Activated CD8-positive, alpha-beta T cell treated with anti-CD3 and anti-CD28 coated beads for 36 hours (primary cell): ENCODE data around the gene PHLPP2. TPM values are rescaled to one million over a fixed set of nuclear protein-coding genes. Genes with fewer than 3 reads are reported as not detected.
"Not testable (repeated sequence)": the region's sequence is repeated elsewhere in the genome, so short reads cannot be mapped to it uniquely, and the experiment has no call there.

Experiments used
- ATAC-seq: fragments of 200-7000 bp; cut with Tn5 transposase; one replicate; pipeline ENCODE4 v1.10.0; 2021; ENCODE audit warnings: mild to moderate bottlenecking, moderate library complexity
- CTCF ChIA-PET: fragments of 350-600 bp; sonication (Branson Sonifier 250); formaldehyde crosslinking; loops from one replicate; lab custom pipeline; 2021; ENCODE audit warnings: antibody characterized with exemption; lab: Charles Lee
- POLR2A ChIA-PET: fragments of 350-600 bp; sonication (Branson Sonifier 250); formaldehyde crosslinking; loops from one replicate; lab custom pipeline; 2021; ENCODE audit warnings: antibody characterized with exemption; lab: Charles Lee
- DNase-seq: peaks from one replicate; pipeline ENCODE4 v3.0.0-alpha.2; 2020
- H3K27ac Mint-ChIP-seq: one replicate; pipeline ENCODE4 v1.8.0; 2021; ENCODE audit warnings: mild to moderate bottlenecking, mixed read lengths
- H3K27me3 Mint-ChIP-seq: one replicate; pipeline ENCODE4 v1.8.0; 2021; ENCODE audit warnings: mixed read lengths
- H3K36me3 Mint-ChIP-seq: one replicate; pipeline ENCODE4 v1.8.0; 2021; ENCODE audit warnings: low read depth, mixed read lengths
- H3K4me1 Mint-ChIP-seq: one replicate; pipeline ENCODE4 v1.8.0; 2021; ENCODE audit warnings: low read depth, mixed read lengths
- H3K4me3 Mint-ChIP-seq: one replicate; pipeline ENCODE4 v1.8.0; 2021; ENCODE audit warnings: mild to moderate bottlenecking, moderate library complexity, mixed read lengths
- H3K9me3 Mint-ChIP-seq: one replicate; pipeline ENCODE4 v1.8.0; 2021; ENCODE audit warnings: mixed read lengths
- CTCF ChIP-seq: fragments of 200-600 bp; IDR thresholded peaks from one replicate; pipeline ENCODE4 v1.8.0; 2022; ENCODE audit warnings: antibody characterized with exemption, mild to moderate bottlenecking
- intact Hi-C: fragments of 100-400 bp; cut with micrococcal nuclease; formaldehyde crosslinking; loops from one replicate; pipeline ENCODE4 v1.10.0; 2022
- total RNA-seq, 2 experiments: library from RNA; stranded (reverse); gene quantifications; one replicate each; pipeline ENCODE4 v1.2.3, GENCODE V29; 2021

The PHLPP2 gene
- total RNA-seq, 2 experiments from 2014 or later = 7.2 to 7.4 TPM

GRCh38 chr16:71610447-71610846 lies 114.1 kb downstream of the PHLPP2 start:
- Mint-ChIP-seq H3K27me3 (peaks cover 19% of the 10 kb centered on the region), H3K4me3 (no peak overlapping the region), H3K36me3 (no peaks in the 10 kb centered on the region), H3K27ac (no peak overlapping the region), H3K9me3 (no peaks in the 10 kb centered on the region), H3K4me1 (peaks cover 9% of the 10 kb centered on the region)
- ChIA-PET POLR2A (interaction anchor here (0.7 to 1.0 kb wide), 2 partner anchors 45 to 60 kb away, joined by 3 to 4 read pairs; no protein-coding TSS in a partner anchor), CTCF (interaction anchor here (0.6 to 3.3 kb wide), 59 partner anchors 9 to 356 kb away, joined by 3 to 87 read pairs (median 5); partner anchors contain the start of genes CHST4, TAT, ZNF19 and ZNF23)
- ATAC-seq = no peak
- intact Hi-C loops = loop anchor here (5.0 to 10.0 kb wide), 2 partner anchors 43 to 196 kb away; no protein-coding TSS in a partner anchor
- TF ChIP-seq CTCF = no peak
- DNase-seq = no peak

- POLR2A ChIA-PET = no interaction called here
- TF ChIP-seq CTCF = no peak
- peaks cover 17% of the 10 kb centered on the region for H3K27me3 Mint-ChIP-seq
- H3K9me3 Mint-ChIP-seq = no peaks in the 10 kb centered on the region
- DNase-seq (no peak), ATAC-seq (no peak)
- H3K4me3 Mint-ChIP-seq = no peak overlapping the region
- H3K36me3 Mint-ChIP-seq = no peaks in the 10 kb centered on the region
- peaks cover 9% of the 10 kb centered on the region for H3K4me1 Mint-ChIP-seq
- intact Hi-C loops = no loop called here
- no peak overlapping the region for H3K27ac Mint-ChIP-seq
- CTCF ChIA-PET = interaction anchor here (0.6 to 3.3 kb wide), 7 partner anchors 37 to 352 kb away, joined by 3 to 27 read pairs (median 4); no protein-coding TSS in a partner anchor
Measured at GRCh38 chr16:71609066-71609465, 115.4 kb downstream of the PHLPP2 start.

GRCh38 chr16:71600822-71601221 lies 123.7 kb downstream of the PHLPP2 start:
- no peak for TF ChIP-seq CTCF
- ATAC-seq (no peak), DNase-seq (no peak)
- CTCF ChIA-PET = no interaction called here
- intact Hi-C loops = no loop called here
- Mint-ChIP-seq H3K27me3 (peaks cover 14% of the 10 kb centered on the region), H3K36me3 (no peaks in the 10 kb centered on the region), H3K27ac (no peak overlapping the region), H3K4me3 (no peak overlapping the region), H3K4me1 (no peaks in the 10 kb centered on the region), H3K9me3 (no peaks in the 10 kb centered on the region)
- POLR2A ChIA-PET = no interaction called here

- H3K36me3 Mint-ChIP-seq, POLR2A ChIA-PET, DNase-seq, H3K4me1 Mint-ChIP-seq, H3K9me3 Mint-ChIP-seq, ATAC-seq, intact Hi-C loops, H3K27ac Mint-ChIP-seq, H3K4me3 Mint-ChIP-seq: not testable (repeated sequence)
- CTCF ChIA-PET = interaction anchor here (1.4 kb wide), 1 partner anchor 56 kb away, joined by 3 read pairs; no protein-coding TSS in a partner anchor
- H3K27me3 Mint-ChIP-seq = peaks cover 16% of the 10 kb centered on the region
Measured at GRCh38 chr16:71598426-71598825, 126.1 kb downstream of the PHLPP2 start.

GRCh38 chr16:71595340-71595826 lies 129.1 kb downstream of the PHLPP2 start:
- H3K36me3 Mint-ChIP-seq, H3K9me3 Mint-ChIP-seq, POLR2A ChIA-PET, intact Hi-C loops, H3K27ac Mint-ChIP-seq, ATAC-seq, H3K4me3 Mint-ChIP-seq, H3K4me1 Mint-ChIP-seq, DNase-seq: not testable (repeated sequence)
- peaks cover 19% of the 10 kb centered on the region for H3K27me3 Mint-ChIP-seq
- CTCF ChIA-PET = interaction anchor here (1.9 to 2.1 kb wide), 2 partner anchors 15 to 16 kb away, joined by 6 to 14 read pairs; no protein-coding TSS in a partner anchor

Other genes with a start within 250 kb of the PHLPP2 start
- gene ZNF19, start 235.4 kb downstream of the PHLPP2 start, total RNA-seq = 1 to 10 TPM; 3.9 to 4.1 TPM
- under 1 TPM in 1 of 2 experiments, not detected in 1; 0.16 TPM for gene CHST4, start 198.3 kb downstream of the PHLPP2 start, total RNA-seq
- gene TAT, start 147.6 kb downstream of the PHLPP2 start, total RNA-seq = not detected
- not detected for gene MARVELD3, start 98.5 kb downstream of the PHLPP2 start, total RNA-seq
- 10 to 100 TPM; 53.9 to 57.4 TPM for gene AP1G1, start 84.1 kb upstream of the PHLPP2 start, total RNA-seq
- 10 to 100 TPM; 13.6 to 14.9 TPM for gene ATXN1L, start 121.3 kb upstream of the PHLPP2 start, total RNA-seq
- 1 to 10 TPM; 5.6 to 6.2 TPM for gene ZNF821, start 159.5 kb upstream of the PHLPP2 start, total RNA-seq
- gene IST1, start 170.8 kb upstream of the PHLPP2 start, total RNA-seq = 100 to 1,000 TPM; 157 to 175 TPM